Epithelial cell of esophagus (primary cell): Measurements from ENCODE around the gene CADPS.

Experiments used
- DNase-seq: peaks from one replicate; pipeline ENCODE4 v3.0.0; 2010; ENCODE audit warnings: low read depth
- H3K4me3 ChIP-seq: 2 replicates; pipeline ENCODE4 v1.5.1; 2011; ENCODE audit warnings: mild to moderate bottlenecking, low read length, control low read depth
- CTCF ChIP-seq: IDR thresholded peaks from 2 replicates; pipeline ENCODE4 v1.5.1; 2011; ENCODE audit warnings: low read depth, mild to moderate bottlenecking, low read length, control low read depth, inconsistent platforms; ENCODE audit not compliant: insufficient read depth; ENCODE audit errors: missing control alignments

CADPS gene

DNA sequence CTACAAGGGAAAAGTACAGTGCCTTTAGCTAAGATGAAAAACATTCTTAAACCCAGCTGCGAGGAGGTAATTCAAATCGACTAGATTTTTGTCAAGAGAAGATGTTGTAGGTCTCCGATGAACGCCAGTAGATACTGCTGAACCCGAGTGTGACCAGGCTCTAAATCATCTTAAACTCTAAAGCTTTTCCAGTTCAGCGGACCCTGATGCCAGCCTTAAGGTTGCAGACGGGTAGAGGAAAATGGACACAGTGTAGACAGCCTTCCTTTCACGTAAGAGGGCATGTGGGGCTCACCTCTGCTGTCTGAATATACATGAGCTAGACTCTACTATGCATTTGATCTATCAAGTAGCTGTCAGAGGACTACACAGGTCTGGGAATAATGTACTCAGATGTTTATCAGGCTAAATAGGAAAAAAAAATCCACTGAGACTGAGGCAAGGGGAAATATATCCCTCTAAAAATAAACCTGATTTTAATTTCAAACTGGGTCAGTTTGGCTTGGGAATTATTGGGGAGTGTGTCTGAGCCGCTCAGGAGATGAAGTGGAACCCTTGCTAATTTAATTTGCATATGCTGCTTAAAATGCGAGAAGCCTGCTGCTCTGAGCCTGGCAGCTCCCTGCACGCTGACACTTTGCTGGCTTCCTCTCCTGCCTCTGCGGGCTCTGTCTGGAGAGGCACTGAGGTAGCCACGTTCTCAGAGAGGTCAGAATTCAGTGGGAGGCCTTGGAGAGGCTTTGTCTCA, 151.9 kb downstream of the CADPS start:
- no peak for TF ChIP-seq CTCF
- H3K4me3 ChIP-seq, result no peak overlapping the region
- DNase-seq, result no peak

- no peak for DNase-seq
- TF ChIP-seq CTCF, result no peak
- no peak overlapping the region for H3K4me3 ChIP-seq
These were observed 152.9 kb downstream of the CADPS start for GRCh38 chr3:62722344-62722743.

- TF ChIP-seq CTCF, result no peak
- no peak overlapping the region for H3K4me3 ChIP-seq
- peak; percentile 92 for DNase-seq
These were observed 156.5 kb downstream of the CADPS start for GRCh38 chr3:62718515-62719320.

GRCh38 chr3:62718011-62718410, 157.2 kb downstream of the CADPS start:
- TF ChIP-seq CTCF, result no peak
- peak; percentile 81 for DNase-seq
- H3K4me3 ChIP-seq, result no peak overlapping the region

DNA sequence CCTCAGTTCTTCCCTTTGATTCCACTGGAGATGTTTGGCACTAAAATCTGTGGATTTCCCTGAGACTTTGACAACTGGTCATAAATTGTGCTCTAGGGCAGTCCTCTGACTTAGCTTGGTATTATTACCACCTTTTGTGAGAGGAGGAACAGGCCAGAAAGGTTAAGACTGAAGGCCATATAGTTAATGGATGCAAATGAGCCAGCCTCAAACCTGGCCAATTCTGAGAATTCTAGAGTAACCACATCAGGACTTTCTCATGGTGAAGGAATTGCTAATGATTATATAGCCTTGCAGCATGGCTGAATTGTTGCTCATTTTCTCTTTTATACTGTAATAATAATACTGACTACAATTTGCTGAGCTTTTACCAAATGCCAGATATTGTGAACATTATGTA, 162.5 kb downstream of the CADPS start:
- DNase-seq, result no peak
- TF ChIP-seq CTCF, result no peak
- no peak overlapping the region for H3K4me3 ChIP-seq

GRCh38 chr3:62710751-62711150, 164.5 kb downstream of the CADPS start:
- no peak for TF ChIP-seq CTCF
- H3K4me3 ChIP-seq, result no peak overlapping the region
- DNase-seq, result no peak
